ENCODE measurements around the gene SPOCK1. TPM values are rescaled to one million over a fixed set of nuclear protein-coding genes. Genes with fewer than 3 reads are reported as not detected.

The SPOCK1 gene
- polyA plus RNA-seq, 4 donors = 5.9 to 39.6 (median 14.2) TPM

- DNase-seq (ENCODE audit: low read depth in 4 of 4, low spot score in 3 of 4) = no peak
These were observed 429.8 kb downstream of the SPOCK1 start for GRCh38 chr5:137069358-137069757.

GRCh38 chr5:137061382-137061781, 437.7 kb downstream of the SPOCK1 start:
- no peak for DNase-seq (ENCODE audit: low read depth in 4 of 4, low spot score in 3 of 4)

GRCh38 chr5:137058089-137058488, 441.0 kb downstream of the SPOCK1 start:
- DNase-seq (ENCODE audit: low read depth in 4 of 4, low spot score in 3 of 4) = no peak

- DNase-seq (ENCODE audit: low read depth in 4 of 4, low spot score in 3 of 4) = no peak
These were observed 442.4 kb downstream of the SPOCK1 start for GRCh38 chr5:137056676-137057075.

GRCh38 chr5:137055271-137055872, 443.8 kb downstream of the SPOCK1 start:
- DNase-seq (ENCODE audit: low read depth in 4 of 4, low spot score in 3 of 4) = no peak

GRCh38 chr5:137054792-137055191, 444.3 kb downstream of the SPOCK1 start:
- no peak for DNase-seq (ENCODE audit: low read depth in 4 of 4, low spot score in 3 of 4)

GRCh38 chr5:137054335-137054734, 444.8 kb downstream of the SPOCK1 start:
- no peak for DNase-seq (ENCODE audit: low read depth in 4 of 4, low spot score in 3 of 4)

GRCh38 chr5:137051161-137051560, 448.0 kb downstream of the SPOCK1 start:
- no peak for DNase-seq (ENCODE audit: low read depth in 4 of 4, low spot score in 3 of 4)

- no peak for DNase-seq (ENCODE audit: low read depth in 4 of 4, low spot score in 3 of 4)
These were observed 458.3 kb downstream of the SPOCK1 start for GRCh38 chr5:137040641-137041340.

GRCh38 chr5:137040024-137040423, 459.1 kb downstream of the SPOCK1 start:
- DNase-seq (ENCODE audit: low read depth in 4 of 4, low spot score in 3 of 4) = no peak

GRCh38 chr5:137037848-137038247, 461.3 kb downstream of the SPOCK1 start:
- DNase-seq (ENCODE audit: low read depth in 4 of 4, low spot score in 3 of 4) = no peak

GRCh38 chr5:137036640-137037039, 462.5 kb downstream of the SPOCK1 start:
- DNase-seq (ENCODE audit: low read depth in 4 of 4, low spot score in 3 of 4) = peak in 2 of 4 donors; percentile 12 to 30

GRCh38 chr5:137035480-137035878, 463.6 kb downstream of the SPOCK1 start:
- no peak for DNase-seq (ENCODE audit: low read depth in 4 of 4, low spot score in 3 of 4)

- DNase-seq (ENCODE audit: low read depth in 4 of 4, low spot score in 3 of 4) = no peak
These were observed 464.2 kb downstream of the SPOCK1 start for GRCh38 chr5:137034764-137035479.

- DNase-seq (ENCODE audit: low read depth in 4 of 4, low spot score in 3 of 4) = no peak
These were observed 464.9 kb downstream of the SPOCK1 start for GRCh38 chr5:137034213-137034612.

- no peak for DNase-seq (ENCODE audit: low read depth in 4 of 4, low spot score in 3 of 4)
These were observed 466.2 kb downstream of the SPOCK1 start for GRCh38 chr5:137032929-137033328.

GRCh38 chr5:137027758-137028157, 471.4 kb downstream of the SPOCK1 start:
- DNase-seq (ENCODE audit: low read depth in 4 of 4, low spot score in 3 of 4) = no peak

- DNase-seq (ENCODE audit: low read depth in 4 of 4, low spot score in 3 of 4) = no peak
These were observed 472.8 kb downstream of the SPOCK1 start for GRCh38 chr5:137026296-137026695.

- peak in 2 of 4 donors; percentile 5 to 17 for DNase-seq (ENCODE audit: low read depth in 4 of 4, low spot score in 3 of 4)
These were observed 475.1 kb downstream of the SPOCK1 start for GRCh38 chr5:137024044-137024443.

GRCh38 chr5:137023371-137023770, 475.8 kb downstream of the SPOCK1 start:
- no peak for DNase-seq (ENCODE audit: low read depth in 4 of 4, low spot score in 3 of 4)

- no peak for DNase-seq (ENCODE audit: low read depth in 4 of 4, low spot score in 3 of 4)
These were observed 476.4 kb downstream of the SPOCK1 start for GRCh38 chr5:137022725-137023124.

- no peak for DNase-seq (ENCODE audit: low read depth in 4 of 4, low spot score in 3 of 4)
These were observed 477.1 kb downstream of the SPOCK1 start for GRCh38 chr5:137022043-137022442.

All from left renal pelvis (tissue), 4 donors.